Stimulated activated CD4-positive, alpha-beta T cell treated with anti-CD3 and anti-CD28 coated beads, Interleukin-12 subunit alpha, Interleukin-12 subunit beta, amount 100 ng/mL, for 24 hours (primary cell): Measurements from ENCODE around the gene ARHGAP25.
A peak's percentile ranks its signal among the peaks of the same experiment; 100 is the strongest.

ENCODE experiments used
- DNase-seq, 2 experiments: peaks; one replicate each; pipeline ENCODE4 v3.0.0-alpha.2; 2020; ENCODE audit warnings: low read depth in 2 of 2

Gene ARHGAP25

DNA sequence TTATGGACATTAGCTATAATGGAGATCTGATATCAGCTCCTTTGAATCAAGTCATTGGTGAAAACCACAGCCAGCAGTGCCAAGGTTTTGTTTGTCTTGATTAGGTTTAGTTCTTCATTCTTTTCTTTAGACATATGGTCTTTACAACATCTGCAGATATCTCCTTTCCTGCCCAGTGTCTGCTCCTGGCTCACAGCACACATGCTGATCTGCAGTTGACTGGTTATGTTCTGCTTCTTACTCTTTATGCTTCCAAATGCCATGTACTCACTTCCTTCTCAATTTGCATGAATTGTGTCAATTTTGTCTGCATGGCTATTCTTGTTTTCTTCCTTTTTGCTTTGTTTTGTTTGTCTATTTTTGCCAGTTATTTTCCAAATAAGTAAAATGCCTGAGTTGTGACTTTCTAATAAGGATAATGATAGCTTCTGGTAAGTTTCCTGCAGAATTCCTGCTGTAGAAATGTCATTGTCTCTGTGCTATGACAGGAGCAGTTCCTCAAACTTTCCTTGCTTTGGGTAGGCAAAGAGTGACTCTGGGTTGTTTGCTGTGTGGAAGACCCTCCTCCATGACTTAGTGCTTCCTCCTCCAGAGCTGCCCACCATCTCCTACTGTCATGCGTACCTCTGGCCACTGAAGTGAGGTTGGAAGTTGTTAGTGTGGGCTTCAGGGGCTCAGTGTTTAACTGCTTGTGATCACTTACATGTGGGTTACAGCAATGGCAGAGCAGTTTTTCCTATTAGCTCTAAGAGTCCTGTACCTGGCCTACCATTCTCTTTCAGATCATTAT lies 8.2 kb downstream of the ARHGAP25 start:
- no peak for DNase-seq

DNA sequence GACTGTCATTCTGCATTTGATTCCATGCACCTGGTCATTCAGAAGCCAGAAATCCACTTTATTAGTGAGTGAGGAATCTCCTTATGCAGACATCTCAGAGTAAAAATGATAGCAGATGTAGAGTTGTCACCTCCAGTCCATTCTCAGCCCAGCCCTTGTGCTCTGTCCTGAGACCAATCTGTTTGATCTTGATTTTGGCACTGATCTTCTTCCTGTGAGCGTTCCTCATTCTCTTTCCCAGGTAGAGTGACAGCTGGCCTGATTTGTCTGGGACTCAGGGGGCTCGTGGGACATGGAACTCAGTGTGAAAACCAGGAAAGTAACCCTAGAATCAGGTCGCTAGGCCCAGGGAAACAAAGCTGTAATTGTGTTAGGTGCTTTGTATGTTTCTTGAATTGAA lies 8.9 kb downstream of the ARHGAP25 start:
- no peak for DNase-seq

DNA sequence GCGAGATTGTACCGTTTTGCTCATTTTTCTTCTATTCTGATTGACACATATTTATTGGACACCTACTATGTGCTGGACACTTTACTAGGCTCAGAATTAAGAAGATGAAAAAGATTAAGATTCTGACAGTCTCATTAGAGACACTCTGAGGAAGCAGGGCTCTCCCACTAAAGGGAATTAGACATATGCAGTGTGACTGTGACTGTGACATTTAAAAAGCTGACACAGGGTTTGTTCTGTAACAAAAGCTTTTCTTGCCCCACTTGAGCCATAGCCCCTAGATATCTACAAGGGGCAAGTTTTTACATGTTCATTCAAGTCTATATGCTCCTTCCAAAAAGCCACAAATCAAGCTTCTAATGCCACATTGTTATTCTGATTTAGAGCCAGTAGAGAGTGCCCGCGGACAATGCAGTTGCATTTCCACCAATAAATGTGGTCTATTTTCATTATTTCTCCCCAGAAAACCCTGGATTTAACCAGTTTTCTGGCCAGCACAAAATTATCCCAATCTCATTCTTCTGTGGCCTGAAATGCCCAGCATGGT lies 9.8 kb downstream of the ARHGAP25 start:
- no peak for DNase-seq

DNA sequence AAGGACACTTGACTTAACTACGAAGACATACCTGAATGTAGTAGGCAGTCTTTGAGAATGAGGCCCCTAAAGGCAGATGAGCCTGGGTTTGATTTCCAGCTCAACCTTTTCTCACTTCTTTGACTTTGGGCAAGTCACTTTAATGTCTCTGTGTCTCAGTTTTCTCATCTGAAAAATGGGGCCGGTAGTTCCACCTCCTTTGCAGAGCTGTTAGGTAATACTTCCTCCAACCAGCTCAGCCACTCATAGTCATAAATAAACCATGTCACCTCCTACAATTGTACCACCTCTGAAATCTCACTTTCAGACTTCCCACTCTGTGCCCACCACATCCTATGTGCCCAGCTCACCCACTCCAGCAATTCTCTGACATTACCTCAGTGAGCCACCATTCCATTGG lies 10.4 kb downstream of the ARHGAP25 start:
- no peak for DNase-seq

DNA sequence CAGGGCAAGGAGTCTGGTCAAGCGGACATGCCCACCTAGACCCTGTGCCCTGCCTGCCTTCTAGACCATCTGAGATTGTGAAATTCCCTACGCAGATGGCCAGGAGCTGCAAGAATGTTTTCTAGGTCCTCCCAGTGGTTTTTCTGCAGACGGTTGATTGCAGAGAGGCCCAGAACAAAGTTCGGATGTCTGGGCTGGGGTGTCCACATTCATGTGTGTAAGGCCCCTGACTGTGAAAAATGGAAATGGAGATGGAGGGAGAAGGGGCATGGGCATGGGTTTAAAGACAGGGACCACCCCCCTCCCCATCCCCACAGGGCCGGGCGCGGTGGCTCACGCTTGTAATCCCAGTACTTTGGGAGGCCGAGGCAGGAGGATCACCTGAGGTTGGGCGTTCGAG lies 11.8 kb downstream of the ARHGAP25 start:
- DNase-seq = no peak

DNA sequence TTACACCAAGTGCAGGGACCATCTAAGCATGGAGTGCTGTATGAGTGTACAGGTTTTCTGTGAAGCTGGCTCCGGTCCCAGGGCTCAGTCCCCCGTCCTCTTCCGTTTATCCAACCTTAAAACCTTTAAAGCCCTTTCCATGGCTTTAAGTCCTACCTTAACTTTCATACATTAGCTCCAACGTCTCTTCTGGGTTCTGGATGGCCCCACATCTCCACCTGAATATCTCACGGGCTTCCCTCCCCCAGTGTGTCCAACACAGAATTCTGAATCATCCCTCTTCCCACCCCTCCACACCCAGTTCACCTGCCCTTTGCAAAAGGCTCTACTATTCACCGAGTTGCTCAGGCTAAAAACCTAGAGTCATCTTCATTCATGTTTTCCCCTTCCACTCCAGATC lies 12.8 kb downstream of the ARHGAP25 start:
- DNase-seq = no peak

DNA sequence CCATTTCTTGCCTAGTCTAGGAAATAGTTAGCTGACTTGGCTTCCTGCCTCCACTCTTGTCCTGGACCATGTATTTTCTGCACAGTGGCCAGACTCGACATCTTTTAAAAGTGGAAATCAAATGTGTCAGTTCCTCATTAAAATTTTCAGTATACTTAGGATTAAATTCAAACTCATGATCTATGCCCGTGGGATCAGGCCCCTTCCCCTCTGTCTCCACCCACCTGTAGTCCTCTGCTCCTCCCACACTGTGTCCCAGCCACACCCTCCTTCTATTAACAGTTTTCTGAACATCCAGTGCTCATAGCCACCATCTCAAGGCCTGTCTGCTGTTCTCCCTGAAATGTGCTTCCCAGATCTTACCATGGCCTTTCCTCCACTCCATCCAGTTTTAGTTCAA lies 13.3 kb downstream of the ARHGAP25 start:
- no peak for DNase-seq

DNA sequence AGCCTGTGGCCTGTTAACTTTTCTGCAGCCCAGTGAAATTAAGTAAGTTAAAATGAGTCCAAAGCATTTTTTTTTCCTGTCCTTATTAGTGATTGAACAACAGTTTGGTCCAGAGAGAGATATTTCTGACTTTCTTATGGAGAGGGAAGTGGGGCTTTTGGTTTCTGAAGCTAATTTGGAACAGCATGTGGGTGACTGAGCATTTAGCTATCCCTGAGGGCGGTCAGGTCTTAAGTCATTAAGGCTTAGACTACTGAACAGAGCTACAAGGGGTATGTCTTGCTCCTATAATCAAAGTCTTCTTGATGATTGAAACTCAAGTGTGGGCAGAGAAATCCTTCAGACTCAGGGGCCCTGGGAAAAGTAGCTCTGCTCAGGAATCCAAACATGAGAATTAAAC lies 14.0 kb downstream of the ARHGAP25 start:
- no peak for DNase-seq

DNA sequence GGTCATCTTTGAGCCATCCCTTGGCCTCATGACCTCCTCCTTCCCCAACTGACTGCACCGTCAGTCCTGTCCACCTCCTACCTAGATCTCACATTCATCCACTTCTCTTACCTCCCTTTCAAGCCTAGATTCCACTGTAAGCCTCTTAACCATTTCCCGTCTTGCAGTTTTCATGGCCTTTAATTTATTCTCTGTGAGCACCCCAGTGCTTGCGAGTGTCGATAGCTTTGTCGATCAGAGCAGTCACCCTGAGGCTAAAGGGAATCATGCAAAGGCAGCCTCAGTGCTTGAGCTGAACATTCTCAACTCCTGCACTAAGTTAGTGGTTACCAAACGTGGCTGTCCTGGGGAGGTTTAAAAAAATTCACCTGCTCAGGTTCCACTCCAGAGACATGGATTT lies 14.7 kb downstream of the ARHGAP25 start:
- DNase-seq = no peak

DNA sequence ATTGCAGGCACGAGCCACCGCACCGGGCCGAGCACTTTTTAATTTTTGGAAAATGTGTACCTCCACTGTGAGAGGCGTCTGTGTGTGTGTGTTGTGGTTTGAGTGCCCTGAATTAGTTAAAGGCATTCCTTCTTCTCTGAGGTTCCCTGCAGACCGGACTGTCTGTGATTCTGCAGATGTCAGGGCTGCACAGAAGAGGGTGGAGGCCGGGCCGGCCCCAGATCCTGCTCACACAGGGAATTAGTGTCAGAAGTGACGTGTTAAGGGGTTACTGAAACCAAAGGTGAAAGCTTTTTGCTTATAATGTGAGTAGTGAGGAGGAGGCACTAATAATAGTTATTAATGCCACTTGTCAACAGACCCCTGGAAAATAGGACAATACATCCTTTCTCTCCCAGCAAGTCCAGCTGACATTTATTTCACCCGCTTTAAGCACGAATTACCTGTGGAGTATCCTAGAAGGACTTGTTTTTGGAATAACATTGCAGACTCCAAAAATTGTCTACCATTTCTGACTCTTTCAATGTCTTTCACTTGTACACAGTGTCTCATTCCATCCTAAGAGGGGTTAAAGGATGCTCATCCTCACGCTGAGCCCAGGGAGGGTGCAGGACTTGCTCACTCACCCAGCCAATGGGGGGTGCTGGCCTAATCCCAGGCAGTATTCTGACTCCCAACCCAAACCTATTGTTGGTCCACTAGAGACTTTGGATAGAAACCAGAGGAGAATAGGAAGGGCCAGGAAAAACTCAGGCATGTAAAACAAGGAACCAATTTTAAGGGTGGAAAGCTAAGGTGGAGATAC lies 16.2 kb downstream of the ARHGAP25 start:
- no peak for DNase-seq

DNA sequence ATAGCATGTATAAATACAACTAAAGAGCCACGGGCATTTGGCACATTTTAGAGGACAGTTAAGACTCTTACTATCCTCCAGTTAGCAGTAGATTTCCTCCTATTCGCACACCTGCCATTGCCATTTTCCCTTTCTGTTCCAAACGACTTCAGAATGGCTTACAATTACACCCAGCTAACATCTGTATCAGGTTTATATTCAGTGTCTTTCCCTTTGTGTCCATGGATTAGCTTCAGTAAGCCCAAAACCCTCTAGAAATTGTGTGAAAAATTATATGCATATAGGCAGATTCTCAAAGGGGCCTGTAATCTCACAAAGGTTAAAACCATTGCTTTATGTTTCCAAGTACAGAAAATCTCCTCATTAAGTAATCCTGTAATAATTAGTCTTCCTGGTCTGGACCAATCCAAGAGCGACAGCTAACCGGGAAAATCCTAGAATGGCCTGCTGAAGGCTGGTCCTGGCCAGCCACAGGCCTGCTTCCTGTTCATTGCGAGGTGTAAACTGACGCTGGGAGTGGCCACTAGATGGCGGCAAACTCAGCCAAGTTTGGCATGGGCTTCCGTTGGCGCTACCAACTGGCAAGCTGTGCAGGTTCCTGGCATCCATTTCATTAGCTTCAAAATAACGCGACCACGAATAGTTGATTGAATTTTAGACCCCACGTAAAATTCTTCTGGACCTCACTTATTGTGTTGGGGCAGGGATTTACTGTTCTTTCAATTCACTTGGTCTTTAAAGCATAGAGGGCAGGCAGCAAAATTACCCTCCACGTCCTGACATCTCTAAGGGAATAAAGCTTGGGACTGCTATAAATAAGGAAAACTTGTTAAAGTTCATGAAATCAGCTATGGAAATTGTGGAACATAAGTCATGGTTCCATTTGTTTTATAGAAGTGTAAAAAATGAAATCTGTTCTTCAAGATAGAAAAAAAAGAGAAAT lies 17.1 kb downstream of the ARHGAP25 start:
- peak; percentile 80 to 93 for DNase-seq

DNA sequence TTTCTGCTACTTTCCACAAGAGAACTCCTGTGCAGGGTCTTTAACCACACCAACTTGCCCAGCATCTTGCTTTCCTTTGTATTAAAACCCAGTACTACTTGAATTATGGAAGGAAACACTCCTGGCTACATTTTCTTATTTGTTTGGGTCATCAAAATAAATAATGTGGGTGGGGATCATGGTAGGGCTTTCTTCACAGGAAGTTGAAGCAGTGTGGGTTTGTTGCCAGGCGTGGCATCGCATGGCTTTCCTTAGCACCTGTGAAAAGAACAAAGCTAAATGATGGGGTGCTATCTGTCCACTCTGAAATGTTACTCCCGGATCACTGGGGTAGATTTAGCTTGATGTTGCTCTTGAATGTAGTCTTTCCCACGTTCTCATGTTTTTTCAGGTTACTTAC lies 18.7 kb downstream of the ARHGAP25 start:
- no peak for DNase-seq

DNA sequence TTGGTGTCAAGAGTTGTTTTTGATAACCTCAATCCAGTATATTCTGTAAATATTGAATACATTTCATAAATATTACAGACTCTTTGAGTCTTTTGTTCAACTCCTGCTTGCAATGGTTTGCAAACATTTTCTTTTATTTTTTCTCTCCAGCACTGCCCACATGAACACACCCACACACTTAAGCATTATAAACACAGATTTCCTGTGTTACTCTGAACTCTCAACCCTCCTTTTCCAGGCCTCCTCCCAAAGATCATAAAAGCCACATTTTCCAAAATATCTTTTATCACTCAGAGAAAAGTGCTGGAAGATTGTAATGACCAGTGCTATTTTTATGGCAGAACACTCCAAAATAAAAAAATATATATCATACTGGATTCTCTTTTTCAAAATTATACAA lies 20.5 kb downstream of the ARHGAP25 start:
- no peak for DNase-seq

DNA sequence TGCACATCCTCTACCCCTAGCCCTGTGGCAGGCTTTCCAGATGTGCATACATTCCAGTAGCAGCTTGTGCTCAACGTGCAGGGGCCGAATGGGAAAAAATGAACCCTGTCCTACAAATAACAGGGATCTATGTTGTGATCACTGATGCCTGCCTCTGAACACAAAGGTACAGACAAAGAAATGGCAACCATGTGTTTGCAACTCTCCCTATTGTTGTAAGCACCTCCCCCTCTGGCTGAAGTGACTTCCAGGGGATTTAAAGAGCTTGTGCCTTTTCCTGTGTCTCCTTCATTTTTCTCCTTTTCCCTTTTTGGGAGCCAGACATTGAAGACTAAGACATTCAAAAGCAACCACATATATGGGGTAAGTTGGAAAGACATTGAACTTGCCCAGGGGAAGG lies 21.6 kb downstream of the ARHGAP25 start:
- no peak for DNase-seq

DNA sequence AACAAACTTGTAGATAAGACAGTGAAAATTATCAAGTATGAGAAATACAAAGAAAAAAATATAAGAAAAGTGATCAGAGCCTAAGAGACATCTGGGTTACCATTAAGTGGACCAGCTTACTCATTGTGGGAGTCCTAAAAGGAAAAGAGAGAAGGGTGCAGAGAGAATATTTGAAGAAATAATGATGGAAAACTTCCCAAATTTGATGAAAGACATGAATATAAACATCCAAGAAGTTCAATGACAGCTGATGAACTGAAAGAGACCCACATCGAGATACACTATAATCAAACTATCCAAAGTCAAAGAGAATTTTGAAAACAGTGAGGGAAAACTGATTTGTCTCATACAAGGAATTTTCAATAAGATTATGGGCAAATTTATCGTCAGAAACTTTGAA lies 22.5 kb downstream of the ARHGAP25 start:
- no peak for DNase-seq

DNA sequence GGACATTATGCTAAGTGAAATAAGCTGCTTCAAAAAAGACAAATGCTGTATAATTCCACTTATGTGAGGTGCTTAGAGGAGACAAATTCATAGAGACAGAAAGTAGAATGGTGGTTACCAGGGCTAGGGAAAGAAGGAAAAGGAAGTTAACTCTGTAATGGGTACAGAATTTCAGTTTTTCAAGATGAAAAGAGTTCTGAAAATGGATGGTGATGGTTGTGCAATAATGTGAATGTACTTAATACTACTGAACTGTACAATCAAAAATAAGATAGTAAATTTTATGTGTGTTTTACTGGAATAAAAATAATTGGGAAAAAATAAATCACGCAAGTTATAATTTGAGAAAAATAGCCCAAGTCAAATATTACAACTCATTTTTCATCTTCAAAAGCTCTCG lies 27.5 kb downstream of the ARHGAP25 start:
- DNase-seq = no peak

DNA sequence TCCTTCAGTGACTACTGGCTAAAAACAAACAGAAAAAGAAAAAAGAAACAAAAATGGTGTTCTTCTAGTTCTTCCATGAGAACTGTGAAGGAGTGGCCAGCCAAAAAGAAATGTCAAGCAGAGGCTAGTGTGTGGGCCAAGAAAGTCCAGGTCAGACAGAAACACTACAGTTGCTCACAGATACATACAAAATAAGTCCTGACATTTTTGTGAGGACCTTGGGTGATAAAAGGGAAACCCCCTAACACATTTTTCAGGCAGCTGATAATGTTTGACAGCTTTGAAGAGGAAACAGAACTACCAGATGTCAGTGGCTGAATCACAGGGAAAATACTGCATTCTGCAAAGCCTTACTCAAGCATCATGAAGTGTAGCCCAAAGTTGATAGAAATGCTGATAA lies 28.1 kb downstream of the ARHGAP25 start:
- DNase-seq = no peak

DNA sequence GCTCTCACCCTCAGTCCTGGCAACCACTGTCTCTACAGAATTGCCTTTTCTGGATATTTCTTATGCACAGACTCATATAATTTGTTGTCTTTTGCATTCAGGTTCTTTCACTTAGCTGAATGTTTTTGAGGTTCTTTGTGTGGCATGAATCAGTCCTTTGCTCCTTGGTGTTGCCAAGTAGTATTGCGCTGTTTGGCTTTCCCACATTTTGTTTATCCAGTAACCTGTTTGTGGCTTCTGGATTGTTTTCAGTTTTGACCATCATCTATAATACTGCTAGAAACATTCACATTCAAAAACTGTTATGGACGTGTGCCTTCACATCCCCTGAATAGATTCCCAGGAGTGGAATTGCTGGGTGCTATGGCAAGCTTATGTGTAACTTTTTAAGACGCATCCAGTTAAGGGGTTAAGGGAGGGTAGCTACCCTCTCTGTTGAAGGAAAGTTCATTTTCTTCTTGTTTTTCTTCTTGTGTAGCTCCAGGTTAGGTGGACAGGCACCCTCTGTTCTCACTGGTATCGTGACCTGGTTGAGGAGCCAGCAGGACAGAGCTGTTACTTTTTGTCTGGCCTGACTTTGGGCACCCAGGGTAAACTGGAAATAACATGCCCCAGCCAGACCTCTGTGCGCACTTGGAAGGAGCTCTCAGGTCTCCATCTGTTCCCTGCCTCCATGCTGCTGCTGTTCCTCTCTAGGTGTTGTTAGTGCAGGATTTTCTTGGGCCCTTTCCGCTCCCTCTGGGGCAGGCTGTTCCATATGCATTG lies 29.6 kb downstream of the ARHGAP25 start:
- no peak for DNase-seq

DNA sequence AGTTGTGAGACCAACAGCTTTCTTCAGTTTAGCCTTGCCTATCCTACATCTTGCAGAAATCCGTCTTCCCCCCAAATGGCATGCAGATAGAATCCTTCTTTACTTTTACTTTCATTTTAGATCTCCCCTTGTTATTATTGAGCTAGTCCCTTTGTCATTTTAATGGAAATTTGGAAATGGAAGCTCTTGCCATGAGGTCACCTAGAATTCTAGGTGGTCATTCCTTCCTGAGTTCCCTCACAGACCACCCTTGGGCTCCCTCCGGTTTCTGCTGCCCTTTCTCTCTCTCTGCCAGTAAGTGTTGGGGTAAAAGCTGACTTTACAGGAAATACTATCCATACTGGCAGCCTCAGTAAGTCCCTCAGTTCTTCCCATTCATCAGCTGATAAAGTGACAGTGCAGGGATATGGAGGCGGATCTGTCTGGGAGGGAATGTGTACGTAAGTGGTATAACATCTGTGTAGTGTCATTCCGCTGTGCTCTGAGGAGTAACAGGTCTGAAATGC lies 30.2 kb downstream of the ARHGAP25 start:
- no peak for DNase-seq

DNA sequence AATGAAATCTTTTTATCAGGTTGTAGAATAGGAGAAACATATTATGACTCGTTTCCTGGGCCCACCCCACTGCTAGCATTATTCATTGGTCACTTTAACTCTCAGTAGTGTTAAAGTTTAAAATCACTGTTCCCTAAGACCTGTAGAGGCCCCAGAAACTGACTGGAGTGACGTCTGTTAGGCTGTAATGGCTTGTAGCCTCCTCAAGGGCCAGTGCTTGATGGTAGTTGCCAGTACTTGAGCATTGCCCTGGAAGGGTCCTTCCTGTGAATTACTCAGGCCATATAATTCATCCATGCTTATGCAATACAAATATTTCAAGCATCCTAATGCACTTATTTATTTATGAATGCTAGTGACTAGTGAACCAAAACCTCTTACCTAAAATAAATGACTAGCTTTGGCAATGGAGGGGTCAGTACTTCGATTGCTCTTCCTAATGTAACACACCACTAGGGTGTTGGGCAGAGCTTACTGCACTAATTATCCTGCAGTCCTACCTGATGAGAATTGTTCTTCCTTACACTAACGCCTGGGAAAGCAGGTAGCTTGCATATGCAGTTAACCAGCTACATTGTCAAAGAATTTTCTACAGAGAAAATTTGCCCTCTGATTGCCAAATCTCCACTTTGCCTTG lies 31.2 kb downstream of the ARHGAP25 start:
- DNase-seq = no peak
